Omental fat pad (tissue), 4 donors: ENCODE data around the gene EEF1AKMT4. TPM values are rescaled to one million over a fixed set of nuclear protein-coding genes. Genes with fewer than 3 reads are reported as not detected.

Experiments
- ATAC-seq: fragments of 150-250 bp; one replicate; pipeline ENCODE4 v1.9.1; 2016; ENCODE audit warnings: mild to moderate bottlenecking, moderate library complexity; ENCODE audit not compliant: low FRiP score
- DNase-seq: peaks from one replicate; pipeline ENCODE4 v3.0.0-alpha.2; 2019; ENCODE audit warnings: low spot score
- total RNA-seq, 4 donors: library from RNA; depleted of rRNA; stranded (reverse); fragments of >200 nt; gene quantifications; one replicate each; pipeline ENCODE4 v1.1.0, GENCODE V29; 2016
- TF ChIP-seq, protein P1 (sequence below), 3 donors: fragments of 450-650 bp; IDR thresholded peaks; one replicate each; pipeline ENCODE4 v1.5.1; 2016 to 2017; ENCODE audit warnings: antibody characterized with exemption in 3 of 3, mild to moderate bottlenecking in 3 of 3, moderate library complexity in 2 of 3

Gene EEF1AKMT4
- total RNA-seq, 4 donors from 2014 or later, result 1.7 to 14.8 (median 5.5) TPM

DNA sequence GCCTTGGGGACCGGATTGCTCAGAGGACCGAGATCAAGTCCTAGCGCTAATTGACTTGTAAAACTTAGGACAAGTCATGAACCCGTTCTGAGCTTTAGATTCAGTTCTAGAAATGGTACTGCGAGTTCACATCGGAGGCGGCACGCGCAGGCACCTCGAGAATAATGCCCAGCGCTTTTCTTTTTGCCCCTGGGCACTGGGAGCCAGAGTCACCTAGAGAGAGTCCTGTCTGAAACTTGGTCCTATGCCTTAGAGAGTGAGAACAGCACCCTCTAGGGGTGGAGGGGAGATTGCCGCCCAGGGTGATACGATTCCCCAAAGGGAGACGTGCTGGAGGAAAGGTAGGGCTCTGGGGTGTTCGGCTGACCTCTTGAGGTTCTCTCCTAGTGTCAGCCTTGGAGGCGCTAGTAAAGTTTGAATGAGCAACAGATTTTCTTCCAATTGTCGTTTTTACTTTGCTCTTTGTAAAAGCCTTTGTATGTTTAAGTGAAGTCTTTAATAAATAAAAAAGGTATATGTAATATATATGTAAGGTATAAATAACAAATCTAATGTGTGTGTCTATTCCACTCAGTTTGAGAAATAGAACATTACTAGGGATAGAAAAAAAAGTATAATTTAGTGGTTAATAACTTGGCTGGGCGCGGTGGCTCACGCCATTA is 826 bp downstream of the EEF1AKMT4 start:
- ATAC-seq (peak; percentile 79), DNase-seq (peak; percentile 88)
- TF ChIP-seq, protein P1, sequence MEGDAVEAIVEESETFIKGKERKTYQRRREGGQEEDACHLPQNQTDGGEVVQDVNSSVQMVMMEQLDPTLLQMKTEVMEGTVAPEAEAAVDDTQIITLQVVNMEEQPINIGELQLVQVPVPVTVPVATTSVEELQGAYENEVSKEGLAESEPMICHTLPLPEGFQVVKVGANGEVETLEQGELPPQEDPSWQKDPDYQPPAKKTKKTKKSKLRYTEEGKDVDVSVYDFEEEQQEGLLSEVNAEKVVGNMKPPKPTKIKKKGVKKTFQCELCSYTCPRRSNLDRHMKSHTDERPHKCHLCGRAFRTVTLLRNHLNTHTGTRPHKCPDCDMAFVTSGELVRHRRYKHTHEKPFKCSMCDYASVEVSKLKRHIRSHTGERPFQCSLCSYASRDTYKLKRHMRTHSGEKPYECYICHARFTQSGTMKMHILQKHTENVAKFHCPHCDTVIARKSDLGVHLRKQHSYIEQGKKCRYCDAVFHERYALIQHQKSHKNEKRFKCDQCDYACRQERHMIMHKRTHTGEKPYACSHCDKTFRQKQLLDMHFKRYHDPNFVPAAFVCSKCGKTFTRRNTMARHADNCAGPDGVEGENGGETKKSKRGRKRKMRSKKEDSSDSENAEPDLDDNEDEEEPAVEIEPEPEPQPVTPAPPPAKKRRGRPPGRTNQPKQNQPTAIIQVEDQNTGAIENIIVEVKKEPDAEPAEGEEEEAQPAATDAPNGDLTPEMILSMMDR (IDR thresholded peaks at IDR 0.05), result peak in 2 of 3 donors; percentile 7 to 67

DNA sequence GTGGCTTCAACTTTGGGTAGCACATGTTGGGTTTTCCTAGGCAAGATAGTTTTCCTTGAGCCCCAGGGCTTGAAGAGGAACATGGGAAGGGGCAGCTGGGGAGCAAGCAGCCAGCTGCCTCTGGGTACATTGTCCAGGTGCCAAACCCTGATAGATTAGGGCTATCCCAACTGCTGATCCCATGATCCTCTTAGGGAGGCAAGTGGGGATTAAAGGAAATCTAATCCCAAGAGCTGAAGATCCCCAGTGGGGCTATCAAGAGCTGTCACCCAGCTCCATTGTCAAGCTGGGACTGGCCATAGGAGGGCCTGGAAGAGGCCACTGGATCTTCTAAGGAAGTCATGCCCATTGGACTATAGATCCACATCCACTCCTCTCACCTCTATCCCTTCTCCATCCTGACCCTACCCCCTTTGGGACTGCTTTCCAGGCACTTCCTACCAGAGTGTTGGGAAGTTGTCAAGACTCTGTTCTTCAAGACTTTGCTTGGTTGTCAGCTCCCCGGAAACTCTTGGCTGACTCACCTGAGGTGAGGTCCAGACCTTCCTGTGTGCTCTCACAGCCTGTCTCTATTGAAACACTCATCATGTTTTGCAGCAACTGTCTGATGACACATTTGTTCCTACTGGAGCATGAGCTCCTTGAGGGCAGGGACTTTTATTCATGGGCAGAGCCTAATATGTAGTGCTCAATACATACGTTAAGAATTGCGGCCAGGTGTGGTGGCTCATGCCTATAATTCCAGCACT is 6.0 kb downstream of the EEF1AKMT4 start:
- TF ChIP-seq, protein P1 (IDR thresholded peaks at IDR 0.05), result no peak
- ATAC-seq, result no peak
- no peak for DNase-seq

DNA sequence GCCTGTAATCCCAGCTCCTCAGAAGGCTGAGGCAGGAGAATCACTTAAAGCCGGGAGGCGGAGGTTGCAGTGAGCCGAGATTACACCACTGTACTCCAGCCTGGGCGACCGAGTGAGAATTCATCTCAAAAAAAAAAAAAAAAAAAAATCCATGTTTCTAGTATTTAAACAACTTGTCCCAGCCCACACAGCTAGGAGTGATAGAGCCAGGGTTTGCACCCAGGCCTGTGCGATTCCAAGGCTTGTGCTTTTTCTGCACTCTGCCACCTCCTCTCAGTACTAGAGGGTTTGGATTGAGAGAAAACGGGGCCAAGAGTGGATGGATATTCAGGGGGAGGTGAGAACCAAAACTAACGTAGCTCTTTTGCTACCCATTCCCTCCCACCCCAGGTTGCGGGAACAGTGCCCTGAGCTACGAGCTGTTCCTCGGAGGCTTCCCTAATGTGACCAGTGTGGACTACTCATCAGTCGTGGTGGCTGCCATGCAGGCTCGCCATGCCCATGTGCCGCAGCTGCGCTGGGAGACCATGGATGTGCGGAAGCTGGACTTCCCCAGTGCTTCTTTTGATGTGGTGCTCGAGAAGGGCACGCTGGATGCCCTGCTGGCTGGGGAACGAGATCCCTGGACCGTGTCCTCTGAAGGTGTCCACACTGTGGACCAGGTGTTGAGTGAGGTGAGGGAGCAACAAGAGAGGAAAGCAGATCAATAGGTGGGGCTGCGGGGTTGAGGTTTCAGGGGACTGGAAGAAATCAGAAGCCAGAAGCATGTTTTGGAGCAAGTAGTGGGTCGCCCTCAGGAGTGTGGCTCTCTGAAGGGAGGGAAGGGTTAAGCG is 7.8 kb downstream of the EEF1AKMT4 start:
- DNase-seq (no peak), ATAC-seq (no peak)
- TF ChIP-seq, protein P1 (IDR thresholded peaks at IDR 0.05), result no peak

DNA sequence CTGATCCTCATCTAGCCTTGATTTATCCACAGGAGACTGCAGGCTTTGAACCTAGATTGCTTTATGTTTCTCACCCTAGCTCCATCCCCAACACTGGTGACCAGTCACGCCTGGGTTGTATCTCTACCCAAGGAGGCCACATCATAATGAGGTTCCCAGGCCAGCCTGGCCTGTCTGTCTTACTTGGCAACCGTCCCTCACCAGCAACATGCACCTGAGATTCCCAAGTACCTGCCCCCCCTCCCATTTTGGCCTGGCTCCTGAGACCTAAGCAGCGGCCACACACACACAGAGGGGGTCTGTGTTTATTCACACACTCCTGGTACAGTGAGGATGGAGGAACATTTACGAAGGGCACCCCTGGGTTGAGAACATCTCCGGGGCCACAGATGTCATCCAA is 9.5 kb downstream of the EEF1AKMT4 start:
- TF ChIP-seq, protein P1 (IDR thresholded peaks at IDR 0.05), result no peak

DNA sequence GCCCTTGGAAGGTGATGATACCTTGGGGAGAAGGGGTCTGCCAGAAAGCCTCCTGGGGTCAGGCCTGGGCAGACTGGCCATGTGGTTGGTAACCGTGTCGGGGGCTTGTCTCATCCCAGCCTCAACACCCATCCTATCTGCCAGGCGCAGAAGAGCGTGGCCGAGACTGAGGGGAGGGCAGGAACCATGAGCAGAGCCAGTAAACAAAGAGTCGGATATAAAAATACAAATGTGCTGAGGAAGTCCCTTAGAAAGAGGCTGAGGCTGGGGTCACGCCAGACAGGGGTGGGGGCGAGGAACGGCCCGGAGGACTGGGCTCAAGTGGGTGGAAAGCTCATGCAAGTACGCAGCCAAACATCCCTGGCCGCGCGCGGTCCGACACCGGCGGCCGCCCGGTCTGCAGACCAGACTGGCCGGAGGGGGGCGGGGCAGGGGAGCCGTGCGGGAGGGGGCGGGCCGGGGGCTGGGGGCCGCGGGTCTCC is 10.0 kb downstream of the EEF1AKMT4 start:
- TF ChIP-seq, protein P1 (IDR thresholded peaks at IDR 0.05), result no peak
- ATAC-seq (no peak), DNase-seq (no peak)

More for the DNA sequence above, 9.5 kb downstream of the EEF1AKMT4 start:
- DNase-seq, result no peak
- no peak for ATAC-seq

DNA sequence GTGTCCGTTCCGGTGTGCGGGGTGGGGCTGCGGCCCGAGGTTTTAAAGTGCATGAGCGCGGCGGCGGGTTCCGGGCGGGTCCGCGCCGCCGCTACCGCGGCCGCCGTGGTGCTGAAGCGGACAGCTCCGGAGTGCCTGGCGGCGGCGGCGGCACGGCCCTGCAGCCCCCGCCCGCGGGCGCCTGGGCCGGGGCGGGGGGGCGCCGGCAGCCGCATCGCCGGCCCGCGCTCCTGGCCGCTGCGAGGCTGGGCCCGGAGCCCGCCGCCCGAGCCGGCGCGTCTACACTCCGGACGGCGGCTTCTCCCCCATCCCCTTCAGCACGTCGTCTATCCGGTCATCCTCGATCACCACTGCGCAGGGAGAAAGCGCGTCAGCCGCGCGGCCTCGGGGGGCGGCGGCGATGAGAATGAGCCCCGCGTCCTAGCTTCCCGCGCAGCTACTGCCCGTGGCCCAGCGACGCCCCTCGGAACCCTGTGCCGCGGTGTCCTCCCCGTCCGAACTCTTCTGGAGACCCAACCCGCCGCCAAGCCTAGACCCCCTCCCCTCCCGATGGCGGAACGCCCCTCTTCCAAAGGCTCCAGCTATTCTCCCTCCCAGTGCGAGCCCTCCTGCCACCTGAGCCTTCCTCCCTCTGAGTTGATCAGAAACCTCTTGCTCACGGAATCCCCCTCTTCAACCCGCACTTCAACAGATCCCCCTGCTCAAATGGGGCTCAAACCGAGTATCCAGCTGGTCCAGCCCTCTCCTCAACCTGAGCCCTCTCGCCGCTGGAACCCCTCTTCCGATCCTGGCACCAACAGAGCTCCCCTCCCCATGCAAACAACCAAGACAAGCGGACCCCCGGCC is 10.6 kb downstream of the EEF1AKMT4 start:
- ATAC-seq, result peak; percentile 61
- no peak for DNase-seq
- TF ChIP-seq, protein P1 (IDR thresholded peaks at IDR 0.05), result no peak
